Panc1 (cell line): ENCODE measurements around the gene MTA2. TPM values are rescaled to one million over a fixed set of nuclear protein-coding genes. Genes with fewer than 3 reads are reported as not detected.

Experiments
- ATAC-seq: fragments of 200-7000 bp; cut with Tn5 transposase; 2 replicates; pipeline ENCODE4 v1.9.1; 2020; ENCODE audit warnings: mild to moderate bottlenecking, moderate library complexity
- BruUV-seq: library from RNA; stranded (reverse); fragments of 400-500 nt; replicated peaks from 2 replicates; lab custom pipeline; 2021; lab: Mats Ljungman, UMichigan
- CTCF ChIA-PET: fragments of 300-600 bp; sonication (Branson Sonifier 250); formaldehyde crosslinking; loops from one replicate; lab custom pipeline; 2022; ENCODE audit warnings: antibody characterized with exemption; lab: Charles Lee
- POLR2A ChIA-PET: fragments of 300-600 bp; sonication (Branson Sonifier 250); formaldehyde crosslinking; loops from one replicate; lab custom pipeline; 2022; ENCODE audit warnings: antibody characterized with exemption; lab: Charles Lee
- DNase-seq: peaks from one replicate; pipeline ENCODE4 v3.0.0-alpha.2; 2010; ENCODE audit warnings: low read depth, low spot score
- H3K27ac ChIP-seq: 2 replicates; pipeline ENCODE4 v1.5.1; 2011; ENCODE audit warnings: mild to moderate bottlenecking, low read length, inconsistent platforms
- H3K27me3 ChIP-seq: fragments of 200-500 bp; sonication (Bioruptor generic); 2 replicates; pipeline ENCODE4 v1.6.0; 2014; ENCODE audit warnings: low read length, inconsistent platforms; ENCODE audit not compliant: control insufficient read depth, insufficient read depth
- H3K36me3 ChIP-seq: fragments of 200-500 bp; sonication (Bioruptor generic); 2 replicates; pipeline ENCODE4 v1.5.1; 2014; ENCODE audit warnings: inconsistent platforms, mild to moderate bottlenecking, low read length, moderate library complexity; ENCODE audit not compliant: control insufficient read depth, insufficient read depth
- H3K4me1 ChIP-seq: 2 replicates; pipeline ENCODE4 v1.5.1; 2011; ENCODE audit warnings: inconsistent platforms, mild to moderate bottlenecking, low read length, moderate library complexity; ENCODE audit not compliant: control insufficient read depth, insufficient read depth
- H3K4me3 ChIP-seq, 2 experiments: 2 replicates each; pipeline ENCODE4 v1.5.1; 2011 to 2012; ENCODE audit warnings: low read depth in 2 of 2, low read length in 2 of 2, mild to moderate bottlenecking in 2 of 2, inconsistent platforms in 1 of 2, moderate library complexity in 1 of 2
- H3K9me3 ChIP-seq: fragments of 200-500 bp; sonication (Bioruptor generic); 2 replicates; pipeline ENCODE4 v1.5.1; 2014; ENCODE audit warnings: low read depth, mild to moderate bottlenecking, inconsistent platforms, low read length, moderate library complexity; ENCODE audit not compliant: control insufficient read depth, insufficient read depth
- POLR2AphosphoS5 ChIP-seq: IDR thresholded peaks from 2 replicates; pipeline ENCODE4 v1.6.1; 2012; ENCODE audit warnings: mild to moderate bottlenecking, low read depth, low read length, moderate library complexity
- SIN3A ChIP-seq: IDR thresholded peaks from 2 replicates; pipeline ENCODE4 v1.6.1; 2012; ENCODE audit warnings: low read depth, mild to moderate bottlenecking, low read length, moderate library complexity, borderline replicate concordance; ENCODE audit not compliant: insufficient read depth
- TCF7L2 ChIP-seq: IDR thresholded peaks from 2 replicates; pipeline ENCODE4 v1.6.1; 2011; ENCODE audit warnings: mild to moderate bottlenecking, low read depth, low read length, inconsistent platforms
- in situ Hi-C: cut with HindIII; loops from 2 replicates; pipeline ENCODE4 v1.10.0; 2016; ENCODE audit warnings: low sequenced_read_pairs, low pct_unique_long_range_greater_than_20kb
- intact Hi-C: fragments of 100-400 bp; cut with micrococcal nuclease; formaldehyde crosslinking; loops from one replicate; pipeline ENCODE4 v1.10.0; 2022; ENCODE audit not compliant: unreplicated experiment
- total RNA-seq: library from RNA; stranded (reverse); gene quantifications from one replicate; pipeline ENCODE4 v1.2.1, GENCODE V29; 2021; ENCODE audit not compliant: unreplicated experiment
- TF ChIP-seq, protein P1 (sequence below), 2 experiments: IDR thresholded peaks; 2 replicates each; pipeline ENCODE4 v1.6.1; 2011 to 2012; ENCODE audit warnings: low read depth in 2 of 2, control low read depth in 1 of 2, low read length in 1 of 2, mild to moderate bottlenecking in 1 of 2, moderate library complexity in 1 of 2; ENCODE audit not compliant: insufficient read depth in 1 of 2
- TF ChIP-seq, protein P2 (sequence below): fragments of 450-650 bp; IDR thresholded peaks from 2 replicates; pipeline ENCODE4 v1.5.1; 2017; ENCODE audit warnings: mild to moderate bottlenecking

The MTA2 gene
- total RNA-seq, 1 experiment from 2014 or later: 163 TPM

DNA sequence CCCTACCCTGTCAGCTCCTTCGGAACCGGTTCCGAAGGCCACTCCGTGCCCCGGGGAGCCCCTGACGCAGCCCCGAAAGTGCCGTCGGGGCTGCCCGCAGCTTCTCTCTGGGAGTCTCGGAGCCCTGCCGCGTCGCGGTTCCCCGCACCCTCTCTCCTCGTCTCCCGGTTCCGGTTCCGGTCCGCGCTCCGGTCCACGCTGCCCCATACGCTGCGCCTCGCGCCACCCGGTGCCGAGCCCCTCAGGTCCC, 618 bp downstream of the MTA2 start:
- peak; percentile 31; the same call in 1 of the 2 replicates for ATAC-seq
- in situ Hi-C loops: no loop called here

GRCh38 chr11:62600367-62601121, 1.1 kb downstream of the MTA2 start:
- BruUV-seq: no TSS peak
- no peaks in the 10 kb centered on the region for H3K9me3 ChIP-seq
- DNase-seq: no peak
- H3K27ac ChIP-seq: peak overlapping the region; percentile 98
- in situ Hi-C loops: no loop called here
- TF ChIP-seq, protein P1, sequence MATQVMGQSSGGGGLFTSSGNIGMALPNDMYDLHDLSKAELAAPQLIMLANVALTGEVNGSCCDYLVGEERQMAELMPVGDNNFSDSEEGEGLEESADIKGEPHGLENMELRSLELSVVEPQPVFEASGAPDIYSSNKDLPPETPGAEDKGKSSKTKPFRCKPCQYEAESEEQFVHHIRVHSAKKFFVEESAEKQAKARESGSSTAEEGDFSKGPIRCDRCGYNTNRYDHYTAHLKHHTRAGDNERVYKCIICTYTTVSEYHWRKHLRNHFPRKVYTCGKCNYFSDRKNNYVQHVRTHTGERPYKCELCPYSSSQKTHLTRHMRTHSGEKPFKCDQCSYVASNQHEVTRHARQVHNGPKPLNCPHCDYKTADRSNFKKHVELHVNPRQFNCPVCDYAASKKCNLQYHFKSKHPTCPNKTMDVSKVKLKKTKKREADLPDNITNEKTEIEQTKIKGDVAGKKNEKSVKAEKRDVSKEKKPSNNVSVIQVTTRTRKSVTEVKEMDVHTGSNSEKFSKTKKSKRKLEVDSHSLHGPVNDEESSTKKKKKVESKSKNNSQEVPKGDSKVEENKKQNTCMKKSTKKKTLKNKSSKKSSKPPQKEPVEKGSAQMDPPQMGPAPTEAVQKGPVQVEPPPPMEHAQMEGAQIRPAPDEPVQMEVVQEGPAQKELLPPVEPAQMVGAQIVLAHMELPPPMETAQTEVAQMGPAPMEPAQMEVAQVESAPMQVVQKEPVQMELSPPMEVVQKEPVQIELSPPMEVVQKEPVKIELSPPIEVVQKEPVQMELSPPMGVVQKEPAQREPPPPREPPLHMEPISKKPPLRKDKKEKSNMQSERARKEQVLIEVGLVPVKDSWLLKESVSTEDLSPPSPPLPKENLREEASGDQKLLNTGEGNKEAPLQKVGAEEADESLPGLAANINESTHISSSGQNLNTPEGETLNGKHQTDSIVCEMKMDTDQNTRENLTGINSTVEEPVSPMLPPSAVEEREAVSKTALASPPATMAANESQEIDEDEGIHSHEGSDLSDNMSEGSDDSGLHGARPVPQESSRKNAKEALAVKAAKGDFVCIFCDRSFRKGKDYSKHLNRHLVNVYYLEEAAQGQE (IDR thresholded peaks at IDR 0.05; ENCODE audit: insufficient read depth in 1 of 2, low read depth in 2 of 2, low read length in 1 of 2): no peak
- TF ChIP-seq TCF7L2: no peak
- no peak for TF ChIP-seq SIN3A
- no peak for TF ChIP-seq POLR2AphosphoS5
- TF ChIP-seq, protein P2, sequence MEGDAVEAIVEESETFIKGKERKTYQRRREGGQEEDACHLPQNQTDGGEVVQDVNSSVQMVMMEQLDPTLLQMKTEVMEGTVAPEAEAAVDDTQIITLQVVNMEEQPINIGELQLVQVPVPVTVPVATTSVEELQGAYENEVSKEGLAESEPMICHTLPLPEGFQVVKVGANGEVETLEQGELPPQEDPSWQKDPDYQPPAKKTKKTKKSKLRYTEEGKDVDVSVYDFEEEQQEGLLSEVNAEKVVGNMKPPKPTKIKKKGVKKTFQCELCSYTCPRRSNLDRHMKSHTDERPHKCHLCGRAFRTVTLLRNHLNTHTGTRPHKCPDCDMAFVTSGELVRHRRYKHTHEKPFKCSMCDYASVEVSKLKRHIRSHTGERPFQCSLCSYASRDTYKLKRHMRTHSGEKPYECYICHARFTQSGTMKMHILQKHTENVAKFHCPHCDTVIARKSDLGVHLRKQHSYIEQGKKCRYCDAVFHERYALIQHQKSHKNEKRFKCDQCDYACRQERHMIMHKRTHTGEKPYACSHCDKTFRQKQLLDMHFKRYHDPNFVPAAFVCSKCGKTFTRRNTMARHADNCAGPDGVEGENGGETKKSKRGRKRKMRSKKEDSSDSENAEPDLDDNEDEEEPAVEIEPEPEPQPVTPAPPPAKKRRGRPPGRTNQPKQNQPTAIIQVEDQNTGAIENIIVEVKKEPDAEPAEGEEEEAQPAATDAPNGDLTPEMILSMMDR: no peak
- no peak for ATAC-seq
- H3K4me3 ChIP-seq: peak overlapping the region; percentile 70 to 76
- H3K36me3 ChIP-seq: peaks cover 27% of the 10 kb centered on the region
- CTCF ChIA-PET: no interaction called here
- POLR2A ChIA-PET: interaction anchor here (0.5 to 1.9 kb wide), 6 partner anchors 9 to 188 kb away, joined by 3 to 8 read pairs (median 6); partner anchors contain the start of genes B3GAT3 and TUT1
- peaks cover 26% of the 10 kb centered on the region for H3K4me1 ChIP-seq
- no peaks in the 10 kb centered on the region for H3K27me3 ChIP-seq
- intact Hi-C loops: no loop called here

More for the DNA sequence above, 618 bp downstream of the MTA2 start:
- Histone ChIP-seq H3K27ac (peak overlapping the region; percentile 98), H3K27me3 (no peaks in the 10 kb centered on the region), H3K4me1 (peaks cover 26% of the 10 kb centered on the region), H3K36me3 (peaks cover 23% of the 10 kb centered on the region), H3K9me3 (no peaks in the 10 kb centered on the region), H3K4me3 (peak overlapping the region; percentile 70 to 76)
- no peak for TF ChIP-seq TCF7L2
- no peak for TF ChIP-seq SIN3A
- TF ChIP-seq, protein P1 (IDR thresholded peaks at IDR 0.05; ENCODE audit: insufficient read depth in 1 of 2, low read depth in 2 of 2, low read length in 1 of 2): no peak
- TF ChIP-seq, protein P2: no peak
- TF ChIP-seq POLR2AphosphoS5: no peak
- intact Hi-C loops: no loop called here
- CTCF ChIA-PET: interaction anchor here (1.3 kb wide), 1 partner anchor 11 kb away, joined by 5 read pairs; no protein-coding TSS in a partner anchor
- no peak for DNase-seq
- POLR2A ChIA-PET: interaction anchor here (0.6 to 1.9 kb wide), 3 partner anchors 9 to 67 kb away, joined by 3 to 8 read pairs (median 7); partner anchors contain the start of gene TUT1
- BruUV-seq: no TSS peak
